Measurements from ENCODE around the gene BBS9. TPM values are rescaled to one million over a fixed set of nuclear protein-coding genes. Genes with fewer than 3 reads are reported as not detected.

The BBS9 gene
- total and polyA plus RNA-seq, 2 of the 4 experiments (the other 2 are of a cell fraction), result 7.9 to 9.5 TPM

- TF ChIP-seq, protein P1, sequence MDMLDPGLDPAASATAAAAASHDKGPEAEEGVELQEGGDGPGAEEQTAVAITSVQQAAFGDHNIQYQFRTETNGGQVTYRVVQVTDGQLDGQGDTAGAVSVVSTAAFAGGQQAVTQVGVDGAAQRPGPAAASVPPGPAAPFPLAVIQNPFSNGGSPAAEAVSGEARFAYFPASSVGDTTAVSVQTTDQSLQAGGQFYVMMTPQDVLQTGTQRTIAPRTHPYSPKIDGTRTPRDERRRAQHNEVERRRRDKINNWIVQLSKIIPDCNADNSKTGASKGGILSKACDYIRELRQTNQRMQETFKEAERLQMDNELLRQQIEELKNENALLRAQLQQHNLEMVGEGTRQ (IDR thresholded peaks at IDR 0.05; ENCODE audit: low read depth, low read length), result no peak
- TF ChIP-seq SMC3 (IDR thresholded peaks at IDR 0.05; ENCODE audit: low read depth, low read length), result no peak
Observed at GRCh38 chr7:33109005-33109757, 20.2 kb upstream of the BBS9 start, which contains the start of gene RP9 (continued).

GRCh38 chr7:33109758-33110238, 19.6 kb upstream of the BBS9 start:
- H3K27me3 ChIP-seq (ENCODE audit: control insufficient read depth, insufficient read depth, low read length), result peaks cover 6% of the 10 kb centered on the region; the same call in 1 of the 2 replicates
- no peak overlapping the region for H4K5ac ChIP-seq (ENCODE audit: low read depth, low read length)
- H2BK120ac ChIP-seq (ENCODE audit: low read depth, low read length), result peak overlapping the region; percentile 62; the same call in 1 of the 2 replicates
- TF ChIP-seq ELK1 (IDR thresholded peaks at IDR 0.05; ENCODE audit: borderline replicate concordance, low read depth, low read length) (no peak), CHD1 (IDR thresholded peaks at IDR 0.05; ENCODE audit: low read depth, low read length) (no peak), FOS (IDR thresholded peaks at IDR 0.05; ENCODE audit: low read depth, low read length) (no peak), MAZ (IDR thresholded peaks at IDR 0.05; ENCODE audit: borderline replicate concordance, low read depth, low read length) (no peak), BHLHE40 (IDR thresholded peaks at IDR 0.05; ENCODE audit: low read depth, low read length) (no peak), MXI1 (IDR thresholded peaks at IDR 0.05; ENCODE audit: borderline replicate concordance, low read depth, low read length) (no peak), RFX5 (IDR thresholded peaks at IDR 0.05; ENCODE audit: low read depth, low read length) (no peak)
- no TSS peak for BruUV-seq (replicated peaks)
- H4K20me1 ChIP-seq (ENCODE audit: insufficient read depth, low read length), result peaks cover 11% of the 10 kb centered on the region
- ATAC-seq (ENCODE audit: low read depth) (no peak), DNase-seq (peak; percentile 39)
- H3K4ac ChIP-seq (ENCODE audit: low read depth, low read length), result no peak overlapping the region
- no peak overlapping the region for H2BK5ac ChIP-seq (ENCODE audit: low read depth, low read length, poor library complexity, severe bottlenecking)
- peaks cover 6% of the 10 kb centered on the region for H3K4me1 ChIP-seq (ENCODE audit: control insufficient read depth, insufficient read depth, low read length)
- H2BK20ac ChIP-seq (ENCODE audit: low read depth, low read length), result no peak overlapping the region
- H3K56ac ChIP-seq (ENCODE audit: extremely low read depth, insufficient read depth, low read length), result no peak overlapping the region
- peak overlapping the region in 1 of 2 experiments; percentile 22; a peak in 1 of 4 replicates for H4K8ac ChIP-seq (ENCODE audit: low read depth in 2 of 2, low read length in 2 of 2)
- no peak overlapping the region for H3K23ac ChIP-seq (ENCODE audit: low read depth, low read length)
- POLR2A ChIA-PET (ENCODE audit: unreplicated experiment), result interaction anchor here (0.6 kb wide), 1 partner anchor 15 kb away, joined by 3 read pairs; no protein-coding TSS in a partner anchor
- H3K14ac ChIP-seq (replicated peaks; ENCODE audit: low read depth, low read length), result no peak overlapping the region
- 0% methylated on average over 3 of the region's 11 CpGs; no CpG with 5 or more reads in 1 of the 2 experiments for WGBS, 2 experiments (ENCODE audit: extremely low coverage in 2 of 2, insufficient read length in 1 of 2)
- no peak overlapping the region for H3K27ac ChIP-seq (ENCODE audit: insufficient read depth, low read length)
- intact Hi-C loops (cut with micrococcal nuclease), result loop anchor here (2.0 to 5.0 kb wide), 5 partner anchors 152 to 615 kb away; partner anchors contain the start of genes AVL9, FKBP9 and KBTBD2
- no peak overlapping the region for H4K91ac ChIP-seq (ENCODE audit: insufficient read depth, low read depth, low read length)
- H3K36me3 ChIP-seq (ENCODE audit: control insufficient read depth, insufficient read depth, low read length), result no peaks in the 10 kb centered on the region; the same call in 1 of the 2 replicates
- H3K79me1 ChIP-seq (ENCODE audit: low read depth in 1 of 2, low read length in 2 of 2), result peaks cover 20 to 27% of the 10 kb centered on the region in 2 experiments
- no peak overlapping the region for H2AK5ac ChIP-seq (ENCODE audit: low read depth, low read length)
- H2AK9ac ChIP-seq (replicated peaks; ENCODE audit: low read depth, low read length, poor library complexity), result no peak overlapping the region
- peak overlapping the region; percentile 60; the same call in 1 of the 2 replicates for H3K9ac ChIP-seq (ENCODE audit: low read depth, low read length)
- H3K9me3 ChIP-seq (ENCODE audit: control insufficient read depth, insufficient read depth, low read length), result no peaks in the 10 kb centered on the region
- peak overlapping the region; percentile 68 for H3K4me3 ChIP-seq (ENCODE audit: insufficient read depth, low read depth, low read length)
- peak overlapping the region; percentile 79 for H3K4me2 ChIP-seq (ENCODE audit: low read depth, low read length)
- CTCF ChIA-PET, result interaction anchor here (0.6 to 1.0 kb wide), 5 partner anchors 20 to 216 kb away, joined by 3 to 4 read pairs (median 3); no protein-coding TSS in a partner anchor
- in situ Hi-C loops (cut with MboI; ENCODE audit: low sequenced_read_pairs), result no loop called here
- dilution Hi-C loops (cut with HindIII; ENCODE audit: low sequenced_read_pairs, unreplicated experiment), result no loop called here
- H2AFZ ChIP-seq (replicated peaks; ENCODE audit: low read length, poor library complexity), result peak overlapping the region; percentile 95
- no peaks in the 10 kb centered on the region for H3K9me1 ChIP-seq (ENCODE audit: insufficient read depth, low read length)
- no peak overlapping the region for H3K18ac ChIP-seq (ENCODE audit: low read depth, low read length)
- H2BK15ac ChIP-seq (ENCODE audit: low read depth, low read length), result no peak overlapping the region
